Liver (tissue), 9 donors: ENCODE measurements around the gene PYHIN1. TPM values are rescaled to one million over a fixed set of nuclear protein-coding genes. Genes with fewer than 3 reads are reported as not detected.

Source experiments
- DNase-seq: peaks from one replicate; pipeline ENCODE4 v3.0.0-alpha.2; 2017; ENCODE audit warnings: low spot score
- H3K27ac ChIP-seq, 2 donors: one replicate each; pipeline ENCODE4 v1.7.0; 2013; ENCODE audit warnings: inconsistent platforms in 2 of 2, low read length in 2 of 2, control low read depth in 1 of 2, low read depth in 1 of 2, mild to moderate bottlenecking in 1 of 2
- H3K27me3 ChIP-seq, 4 donors: one replicate each; pipeline versions ENCODE4 v1.6.1 to v1.7.0; 2013; ENCODE audit warnings: low read length in 3 of 4, inconsistent platforms in 1 of 4, mild to moderate bottlenecking in 1 of 4, moderate library complexity in 1 of 4; ENCODE audit not compliant: control insufficient read depth in 4 of 4, insufficient read depth in 4 of 4
- H3K36me3 ChIP-seq, 4 donors: one replicate each; pipeline versions ENCODE4 v1.6.1 to v1.7.0; 2013; ENCODE audit warnings: low read length in 3 of 4, mild to moderate bottlenecking in 3 of 4, low read depth in 1 of 4, moderate library complexity in 1 of 4; ENCODE audit not compliant: control insufficient read depth in 4 of 4, insufficient read depth in 3 of 4
- H3K4me1 ChIP-seq, 4 donors: one replicate each; pipeline versions ENCODE4 v1.6.1 to v1.7.0; 2013; ENCODE audit warnings: low read length in 3 of 4, mild to moderate bottlenecking in 3 of 4, moderate library complexity in 1 of 4; ENCODE audit not compliant: control insufficient read depth in 4 of 4, insufficient read depth in 4 of 4
- H3K4me3 ChIP-seq, 3 donors: one replicate each; pipeline versions ENCODE4 v1.6.1 to v1.7.0; 2013; ENCODE audit warnings: low read length in 3 of 3, control low read depth in 1 of 3, low read depth in 1 of 3, mild to moderate bottlenecking in 1 of 3
- H3K9ac ChIP-seq, 2 donors: one replicate each; pipeline ENCODE4 v1.7.0; 2013; ENCODE audit warnings: low read length in 2 of 2, mild to moderate bottlenecking in 2 of 2, moderate library complexity in 2 of 2, control low read depth in 1 of 2, low read depth in 1 of 2
- H3K9me3 ChIP-seq, 4 donors: one replicate each; pipeline versions ENCODE4 v1.6.1 to v1.7.0; 2013; ENCODE audit warnings: low read length in 3 of 4; ENCODE audit not compliant: control insufficient read depth in 4 of 4
- ATF3 ChIP-seq: IDR thresholded peaks from 2 replicates; pipeline ENCODE4 v1.6.1; 2016; ENCODE audit warnings: antibody characterized with exemption
- CTCF ChIP-seq: fragments of 150-350 bp; IDR thresholded peaks from 2 replicates; pipeline ENCODE4 v1.5.1; 2017; ENCODE audit warnings: improper control_type of control experiment, low read depth, low read length; ENCODE audit not compliant: missing input control
- EGR1 ChIP-seq, 2 donors: IDR thresholded peaks; 2 replicates each; pipeline ENCODE4 v1.6.1; 2016 to 2018; ENCODE audit warnings: antibody characterized with exemption in 2 of 2, low read depth in 2 of 2
- FOXA1 ChIP-seq: IDR thresholded peaks from 2 replicates; pipeline ENCODE4 v1.6.1; 2016; ENCODE audit warnings: antibody characterized with exemption
- GABPA ChIP-seq, 2 donors: IDR thresholded peaks in 1 of 2; conservative IDR thresholded peaks in 1 of 2; 2 replicates each; pipeline ENCODE4 v1.6.1; 2016; ENCODE audit warnings: antibody characterized with exemption in 2 of 2, mild to moderate bottlenecking in 1 of 2, moderate library complexity in 1 of 2
- HNF4A ChIP-seq, 2 donors: conservative IDR thresholded peaks; 2 replicates each; pipeline ENCODE4 v1.6.1; 2016; ENCODE audit warnings: antibody characterized with exemption in 2 of 2, mild to moderate bottlenecking in 2 of 2
- JUND ChIP-seq, 2 donors: IDR thresholded peaks; 2 replicates each; pipeline ENCODE4 v1.6.1; 2016; ENCODE audit warnings: antibody characterized with exemption in 2 of 2
- NR2F2 ChIP-seq: IDR thresholded peaks from 2 replicates; pipeline ENCODE4 v1.6.1; 2016; ENCODE audit warnings: antibody characterized with exemption
- RAD21 ChIP-seq, 2 donors: IDR thresholded peaks; 2 replicates each; pipeline ENCODE4 v1.6.1; 2016; ENCODE audit warnings: antibody characterized with exemption in 2 of 2, mild to moderate bottlenecking in 2 of 2
- REST ChIP-seq: IDR thresholded peaks from 2 replicates; pipeline ENCODE4 v1.6.1; 2016; ENCODE audit warnings: antibody characterized with exemption, mild to moderate bottlenecking
- TAF1 ChIP-seq: conservative IDR thresholded peaks from 2 replicates; pipeline ENCODE4 v1.6.1; 2016; ENCODE audit warnings: antibody characterized with exemption, mild to moderate bottlenecking
- YY1 ChIP-seq: IDR thresholded peaks from 2 replicates; pipeline ENCODE4 v1.6.1; 2016; ENCODE audit warnings: antibody characterized with exemption, mild to moderate bottlenecking
- ZBTB33 ChIP-seq: IDR thresholded peaks from 2 replicates; pipeline ENCODE4 v1.6.1; 2016; ENCODE audit warnings: antibody characterized with exemption
- WGBS: extraction: QIAGEN DNeasy Blood & Tissue Kit; methylation state at CpG from one replicate; pipeline ENCODE4 v1.1.7; 2013; 5-methylcytosine and 5-hydroxymethylcytosine counted together
- polyA plus RNA-seq, 2 donors: library from polyadenylated mRNA; stranded (reverse) in 1 of 2; unstranded in 1 of 2; fragments of 200-250 nt in 1 of 2; fragments of >200 nt in 1 of 2; fragmentation: Nextera tagmentation in 1 of 2; extraction: Ambion mirVana in 1 of 2; gene quantifications; one replicate each; pipeline versions ENCODE4 v1.2.1 to v1.2.3, GENCODE V29; 2013 to 2015
- total RNA-seq, 2 donors: library from RNA; depleted of rRNA; stranded (reverse); fragments of >200 nt; gene quantifications; one replicate each; pipeline ENCODE4 v1.2.3, GENCODE V29; 2014
- donor health status: healthy.
- donor health status: healthy.
- donor health status: healthy.
- donor health status: healthy.
- donor health status: healthy.

The PYHIN1 gene
- total and polyA plus RNA-seq, 4 donors = 0.32 to 1.3 (median 0.74) TPM

GRCh38 chr1:158961178-158961577, 29.8 kb downstream of the PYHIN1 start:
- 88% methylated on average over 1 of the region's 1 CpG for WGBS
- Histone ChIP-seq H3K9ac (no peak overlapping the region), H3K27ac (no peak overlapping the region), H3K4me1 (no peaks in the 10 kb centered on the region), H3K9me3 (no peaks in the 10 kb centered on the region), H3K4me3 (no peak overlapping the region), H3K27me3 (peaks cover 0 to 4% (median 0%) of the 10 kb centered on the region in 4 donors), H3K36me3 (no peaks in the 10 kb centered on the region)
- DNase-seq = no peak
- no peak for TF ChIP-seq REST
- no peak for TF ChIP-seq TAF1
- no peak for TF ChIP-seq RAD21 (IDR thresholded peaks at IDR 0.05)
- TF ChIP-seq HNF4A (conservative IDR thresholded peaks at IDR 0.05) = no peak
- TF ChIP-seq EGR1 (IDR thresholded peaks at IDR 0.05; ENCODE audit: low read depth in 2 of 2) = no peak
- no peak for TF ChIP-seq FOXA1
- TF ChIP-seq YY1 = no peak
- TF ChIP-seq GABPA (IDR thresholded peaks at IDR 0.05 in 1 of 2, conservative IDR thresholded peaks at IDR 0.05 in 1 of 2) = no peak
- no peak for TF ChIP-seq ATF3
- TF ChIP-seq JUND (IDR thresholded peaks at IDR 0.05) = no peak

GRCh38 chr1:158962983-158963382, 31.6 kb downstream of the PYHIN1 start:
- Histone ChIP-seq H3K36me3 (no peaks in the 10 kb centered on the region), H3K27me3 (peaks cover 0 to 4% (median 0%) of the 10 kb centered on the region in 4 donors), H3K9me3 (no peaks in the 10 kb centered on the region), H3K4me3 (no peak overlapping the region), H3K27ac (no peak overlapping the region), H3K9ac (no peak overlapping the region), H3K4me1 (no peaks in the 10 kb centered on the region)
- TF ChIP-seq NR2F2 = no peak
- TF ChIP-seq CTCF = no peak
- no peak for TF ChIP-seq ZBTB33
- DNase-seq = no peak
- WGBS = 44% methylated on average over 5 of the region's 5 CpGs
